Measurements from ENCODE around the gene YBX1. TPM values are rescaled to one million over a fixed set of nuclear protein-coding genes. Genes with fewer than 3 reads are reported as not detected.
A peak's percentile ranks its signal among the peaks of the same experiment; 100 is the strongest.

The YBX1 gene
- total and polyA plus RNA-seq, 2 of the 13 experiments (the other 11 are each of a cell fraction or from before 2014, with no cell fraction given): 339 to 628 TPM

DNA sequence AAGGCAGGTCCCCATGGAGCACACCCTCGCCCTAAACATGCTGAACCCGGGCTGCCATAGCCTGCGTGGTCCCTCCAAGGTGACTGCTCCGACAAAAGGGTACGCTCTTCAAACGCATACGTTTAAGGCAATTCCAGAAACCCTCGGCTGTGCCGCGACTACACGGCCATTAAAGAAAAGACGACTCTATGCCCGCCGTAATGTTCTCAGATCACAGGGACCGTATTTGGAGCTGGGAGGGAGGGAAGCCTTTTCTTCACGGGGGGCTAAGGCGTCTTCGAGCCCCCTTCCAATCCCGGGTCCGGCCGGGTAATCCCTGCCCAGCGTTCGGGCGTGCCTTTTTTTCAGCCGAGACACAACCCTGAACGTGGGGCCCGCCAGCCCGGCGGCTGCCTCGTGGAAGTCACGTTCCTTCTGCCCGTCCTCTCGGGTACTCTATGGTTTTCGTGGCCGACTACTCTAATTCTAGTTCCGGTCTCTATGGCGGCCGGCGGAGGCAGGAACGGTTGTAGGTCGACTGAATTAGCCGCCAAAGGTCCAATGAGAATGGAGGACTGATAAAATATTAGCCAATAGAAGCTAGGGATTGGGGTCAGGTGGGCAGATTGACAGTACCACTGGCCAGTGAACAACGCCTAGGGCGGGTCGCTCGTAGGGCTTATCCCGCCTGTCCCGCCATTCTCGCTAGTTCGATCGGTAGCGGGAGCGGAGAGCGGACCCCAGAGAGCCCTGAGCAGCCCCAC, at the start of gene YBX1 (continued):
- TF ChIP-seq, protein P1, sequence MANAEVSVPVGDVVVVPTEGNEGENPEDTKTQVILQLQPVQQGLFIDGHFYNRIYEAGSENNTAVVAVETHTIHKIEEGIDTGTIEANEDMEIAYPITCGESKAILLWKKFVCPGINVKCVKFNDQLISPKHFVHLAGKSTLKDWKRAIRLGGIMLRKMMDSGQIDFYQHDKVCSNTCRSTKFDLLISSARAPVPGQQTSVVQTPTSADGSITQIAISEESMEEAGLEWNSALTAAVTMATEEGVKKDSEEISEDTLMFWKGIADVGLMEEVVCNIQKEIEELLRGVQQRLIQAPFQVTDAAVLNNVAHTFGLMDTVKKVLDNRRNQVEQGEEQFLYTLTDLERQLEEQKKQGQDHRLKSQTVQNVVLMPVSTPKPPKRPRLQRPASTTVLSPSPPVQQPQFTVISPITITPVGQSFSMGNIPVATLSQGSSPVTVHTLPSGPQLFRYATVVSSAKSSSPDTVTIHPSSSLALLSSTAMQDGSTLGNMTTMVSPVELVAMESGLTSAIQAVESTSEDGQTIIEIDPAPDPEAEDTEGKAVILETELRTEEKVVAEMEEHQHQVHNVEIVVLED (CRISPR knock-in tag; IDR thresholded peaks at IDR 0.05; ENCODE audit: borderline replicate concordance): peak; percentile 59; the same call in 1 of the 2 replicates
- TF ChIP-seq, protein P2, sequence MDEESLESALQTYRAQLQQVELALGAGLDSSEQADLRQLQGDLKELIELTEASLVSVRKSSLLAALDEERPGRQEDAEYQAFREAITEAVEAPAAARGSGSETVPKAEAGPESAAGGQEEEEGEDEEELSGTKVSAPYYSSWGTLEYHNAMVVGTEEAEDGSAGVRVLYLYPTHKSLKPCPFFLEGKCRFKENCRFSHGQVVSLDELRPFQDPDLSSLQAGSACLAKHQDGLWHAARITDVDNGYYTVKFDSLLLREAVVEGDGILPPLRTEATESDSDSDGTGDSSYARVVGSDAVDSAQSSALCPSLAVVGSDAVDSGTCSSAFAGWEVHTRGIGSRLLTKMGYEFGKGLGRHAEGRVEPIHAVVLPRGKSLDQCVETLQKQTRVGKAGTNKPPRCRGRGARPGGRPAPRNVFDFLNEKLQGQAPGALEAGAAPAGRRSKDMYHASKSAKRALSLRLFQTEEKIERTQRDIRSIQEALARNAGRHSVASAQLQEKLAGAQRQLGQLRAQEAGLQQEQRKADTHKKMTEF (CRISPR knock-in tag; IDR thresholded peaks at IDR 0.05): peak; percentile 74
- TF ChIP-seq ONECUT2 (CRISPR knock-in tag; IDR thresholded peaks at IDR 0.05): peak; percentile 80
- no peak for TF ChIP-seq ESRRA (CRISPR knock-in tag; IDR thresholded peaks at IDR 0.05; ENCODE audit: low read depth)
- peak; percentile 80 for TF ChIP-seq KDM5B (CRISPR knock-in tag; IDR thresholded peaks at IDR 0.05; ENCODE audit: borderline replicate concordance)
- no peak for TF ChIP-seq FOXK1 (CRISPR knock-in tag; IDR thresholded peaks at IDR 0.05; ENCODE audit: borderline replicate concordance, low read depth)
- TF ChIP-seq KDM2A (CRISPR knock-in tag; IDR thresholded peaks at IDR 0.05; ENCODE audit: borderline replicate concordance, low read depth): peak; percentile 89
- no peak for TF ChIP-seq RBAK (CRISPR knock-in tag; IDR thresholded peaks at IDR 0.05)
- TF ChIP-seq, protein P3, sequence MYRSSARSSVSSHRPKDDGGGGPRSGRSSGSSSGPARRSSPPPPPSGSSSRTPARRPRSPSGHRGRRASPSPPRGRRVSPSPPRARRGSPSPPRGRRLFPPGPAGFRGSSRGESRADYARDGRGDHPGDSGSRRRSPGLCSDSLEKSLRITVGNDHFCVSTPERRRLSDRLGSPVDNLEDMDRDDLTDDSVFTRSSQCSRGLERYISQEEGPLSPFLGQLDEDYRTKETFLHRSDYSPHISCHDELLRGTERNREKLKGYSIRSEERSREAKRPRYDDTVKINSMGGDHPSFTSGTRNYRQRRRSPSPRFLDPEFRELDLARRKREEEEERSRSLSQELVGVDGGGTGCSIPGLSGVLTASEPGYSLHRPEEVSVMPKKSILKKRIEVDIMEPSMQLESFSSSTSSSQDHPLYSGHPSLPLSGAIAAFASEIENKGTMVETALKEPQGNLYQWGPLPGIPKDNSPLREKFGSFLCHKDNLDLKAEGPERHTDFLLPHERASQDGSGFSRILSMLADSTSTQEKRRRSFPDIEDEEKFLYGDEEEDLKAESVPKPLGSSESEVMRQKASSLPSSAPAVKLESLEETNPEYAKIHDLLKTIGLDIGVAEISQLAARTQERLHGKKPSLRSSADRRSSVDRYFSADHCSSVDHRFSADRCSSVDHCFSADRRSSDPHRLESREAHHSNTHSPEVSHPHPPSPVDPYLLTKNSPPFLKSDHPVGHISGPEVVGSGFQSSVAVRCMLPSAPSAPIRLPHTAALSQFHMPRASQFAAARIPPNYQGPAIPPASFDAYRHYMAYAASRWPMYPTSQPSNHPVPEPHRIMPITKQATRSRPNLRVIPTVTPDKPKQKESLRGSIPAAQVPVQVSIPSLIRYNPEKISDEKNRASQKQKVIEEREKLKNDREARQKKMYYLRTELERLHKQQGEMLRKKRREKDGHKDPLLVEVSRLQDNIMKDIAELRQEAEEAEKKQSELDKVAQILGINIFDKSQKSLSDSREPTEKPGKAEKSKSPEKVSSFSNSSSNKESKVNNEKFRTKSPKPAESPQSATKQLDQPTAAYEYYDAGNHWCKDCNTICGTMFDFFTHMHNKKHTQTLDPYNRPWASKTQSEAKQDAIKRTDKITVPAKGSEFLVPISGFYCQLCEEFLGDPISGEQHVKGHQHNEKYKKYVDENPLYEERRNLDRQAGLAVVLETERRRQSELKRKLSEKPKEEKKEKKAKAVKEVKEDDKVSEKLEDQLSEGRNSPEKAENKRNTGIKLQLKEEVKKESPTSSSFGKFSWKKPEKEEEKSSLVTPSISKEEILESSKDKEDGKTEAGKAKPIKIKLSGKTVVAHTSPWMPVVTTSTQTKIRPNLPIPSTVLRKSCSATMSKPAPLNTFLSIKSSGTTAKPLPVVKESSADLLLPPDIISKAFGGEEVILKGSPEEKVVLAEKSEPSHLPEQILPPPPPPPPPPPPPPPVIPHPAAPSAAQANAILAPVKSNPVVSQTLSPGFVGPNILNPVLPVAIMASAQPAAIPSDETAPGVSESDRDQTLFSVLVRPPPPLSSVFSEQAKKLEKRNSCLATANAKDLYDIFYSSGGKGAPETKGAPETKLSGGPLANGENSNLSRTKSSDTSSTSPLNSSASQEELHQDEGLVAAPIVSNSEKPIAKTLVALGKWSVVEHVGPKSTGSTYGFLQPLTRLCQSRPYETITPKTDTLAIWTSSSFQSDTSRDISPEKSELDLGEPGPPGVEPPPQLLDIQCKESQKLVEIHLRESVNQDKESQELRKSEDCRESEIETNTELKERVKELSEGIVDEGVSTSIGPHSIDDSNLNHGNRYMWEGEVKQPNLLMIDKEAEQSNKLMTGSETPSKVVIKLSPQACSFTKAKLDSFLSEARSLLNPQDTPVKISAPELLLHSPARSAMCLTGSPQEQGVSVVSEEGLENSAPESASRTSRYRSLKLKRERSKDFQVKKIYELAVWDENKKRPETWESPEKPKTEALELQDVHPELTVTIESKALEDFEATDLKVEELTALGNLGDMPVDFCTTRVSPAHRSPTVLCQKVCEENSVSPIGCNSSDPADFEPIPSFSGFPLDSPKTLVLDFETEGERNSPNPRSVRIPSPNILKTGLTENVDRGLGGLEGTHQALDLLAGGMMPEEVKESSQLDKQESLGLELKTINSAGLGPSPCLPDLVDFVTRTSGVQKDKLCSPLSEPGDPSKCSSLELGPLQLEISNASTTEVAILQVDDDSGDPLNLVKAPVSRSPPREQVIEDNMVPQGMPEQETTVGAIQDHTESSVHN (CRISPR knock-in tag; IDR thresholded peaks at IDR 0.05): 0 out of 2 replicates have a peak, but pooled peaks have one; percentile 51
- no peak for TF ChIP-seq WIZ (CRISPR knock-in tag; IDR thresholded peaks at IDR 0.05)
- TF ChIP-seq SAP130 (CRISPR knock-in tag; IDR thresholded peaks at IDR 0.05; ENCODE audit: low read depth): peak; percentile 85
- TF ChIP-seq ZNF253 (CRISPR knock-in tag; IDR thresholded peaks at IDR 0.05; ENCODE audit: borderline replicate concordance): no peak
- peak; percentile 86 for TF ChIP-seq THAP11 (CRISPR knock-in tag; IDR thresholded peaks at IDR 0.05)
- TF ChIP-seq ZNF782 (CRISPR knock-in tag; IDR thresholded peaks at IDR 0.05; ENCODE audit: borderline replicate concordance): no peak; the same call in 1 of the 2 replicates
- TF ChIP-seq TBX3 (IDR thresholded peaks at IDR 0.05; ENCODE audit: borderline replicate concordance): no peak
- TF ChIP-seq RFX3 (CRISPR knock-in tag; IDR thresholded peaks at IDR 0.05): no peak
- TF ChIP-seq RAD51 (IDR thresholded peaks at IDR 0.05; ENCODE audit: borderline replicate concordance): peak; percentile 72
- TF ChIP-seq ZSCAN20 (CRISPR knock-in tag; IDR thresholded peaks at IDR 0.05; ENCODE audit: borderline replicate concordance): peak; percentile 27; the same call in 1 of the 2 replicates
- TF ChIP-seq ZNF460 (CRISPR knock-in tag; IDR thresholded peaks at IDR 0.05; ENCODE audit: borderline replicate concordance): no peak

Measured in HepG2 (cell line).